Skin epidermis (tissue), 12 donors: ENCODE measurements around the gene NELFB.

Experiments used
- H3K27ac ChIP-seq, 21 experiments: fragments of 200-600 bp; sonication (generic) in 11 of 21; one replicate each; pipeline ENCODE4 v1.5.0; 2020; ENCODE audit warnings: mild to moderate bottlenecking in 3 of 21, inconsistent platforms in 2 of 21, moderate library complexity in 2 of 21
- H3K4me3 ChIP-seq, 7 experiments: fragments of 200-600 bp; sonication (generic) in 2 of 7; one replicate each; pipeline ENCODE4 v1.5.0; 2020; ENCODE audit warnings: inconsistent platforms in 2 of 7, mild to moderate bottlenecking in 2 of 7, moderate library complexity in 1 of 7

The NELFB gene

GRCh38 chr9:137317021-137317717, 62.0 kb downstream of the NELFB start:
- Histone ChIP-seq H3K4me3 (no peak overlapping the region), H3K27ac (peak overlapping the region in 4 of 21 experiments; percentile 24 to 77 (median 74))

DNA sequence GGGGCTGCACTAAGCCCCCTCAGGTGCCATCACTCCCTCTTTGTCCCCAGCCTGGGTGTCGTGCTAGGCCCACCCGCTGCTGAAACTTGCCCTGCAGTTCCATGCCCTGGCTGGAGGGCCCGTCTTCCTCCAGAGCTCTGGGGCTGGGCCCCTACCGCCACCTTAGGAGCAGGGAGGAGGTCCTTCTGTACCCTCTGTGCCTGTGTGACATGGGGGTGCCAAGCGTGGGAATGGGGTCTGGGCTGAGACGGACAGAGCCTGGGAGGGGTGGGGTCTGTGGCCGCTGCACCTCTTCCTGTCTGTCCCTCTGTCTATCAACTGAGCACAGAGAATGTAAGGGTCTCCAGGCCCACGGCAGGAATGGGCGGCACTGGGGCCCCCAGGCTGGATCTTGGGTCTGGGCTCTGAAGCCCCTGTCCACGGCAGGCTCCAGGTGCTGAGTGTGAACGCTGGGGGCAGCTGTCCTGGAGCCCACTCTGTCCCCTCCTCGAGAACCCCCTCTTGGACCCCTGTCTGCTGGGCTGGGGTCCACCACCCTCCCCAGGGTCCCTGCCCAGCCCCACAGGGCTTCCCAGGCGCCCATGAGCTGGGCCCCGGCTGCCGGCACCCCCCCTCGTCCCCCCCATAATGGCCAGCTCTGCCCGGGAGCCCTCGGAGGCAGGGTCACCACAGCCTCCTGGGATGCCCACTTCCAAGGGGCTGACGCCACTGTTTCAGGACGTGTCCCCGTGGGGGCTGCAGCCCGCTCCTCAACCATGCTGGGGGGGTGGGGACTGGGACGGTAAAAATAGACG, 62.8 kb downstream of the NELFB start:
- Histone ChIP-seq H3K4me3 (no peak overlapping the region), H3K27ac (peak overlapping the region in 4 of 21 experiments; percentile 21 to 77 (median 56))

- Histone ChIP-seq H3K4me3 (no peak overlapping the region), H3K27ac (peak overlapping the region in 11 of 21 experiments; percentile 16 to 77 (median 43))
Observed at GRCh38 chr9:137318602-137319001, 63.5 kb downstream of the NELFB start.

DNA sequence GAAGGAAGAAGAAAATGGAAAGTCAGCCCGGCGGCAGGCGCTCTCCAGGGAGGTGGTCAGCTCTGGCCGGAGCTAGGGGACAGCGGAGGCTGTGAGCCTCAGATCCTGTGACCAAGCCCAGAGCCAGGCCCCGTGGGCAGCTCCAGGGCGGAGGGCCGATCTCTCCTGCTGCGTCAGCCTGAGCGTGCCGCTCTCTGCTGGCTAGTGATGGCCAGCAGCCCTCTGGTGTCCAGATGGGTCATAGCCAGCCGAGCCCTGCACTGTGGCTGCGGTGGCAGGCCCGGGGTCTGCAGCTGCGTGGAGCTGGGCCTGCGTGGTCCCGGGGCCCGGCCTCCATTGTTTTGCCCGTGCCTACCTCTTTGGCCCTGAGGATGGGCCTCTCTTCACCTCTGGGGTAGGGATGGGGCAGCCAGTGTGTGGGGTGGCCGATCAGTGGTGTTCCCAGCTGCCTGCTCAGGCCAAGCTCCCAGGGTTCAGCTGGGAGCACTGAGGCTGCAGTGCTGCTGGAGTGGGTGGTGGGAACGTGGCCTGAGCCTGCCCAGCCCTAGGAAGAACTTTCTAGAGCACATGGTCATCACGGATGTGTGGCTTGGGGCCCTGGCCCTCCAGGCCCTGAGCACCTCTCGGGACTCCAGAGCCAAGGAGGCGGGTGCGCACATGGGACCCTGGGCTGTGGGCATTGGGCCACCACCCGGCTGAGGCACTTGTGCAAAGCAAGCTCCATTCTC, 64.0 kb downstream of the NELFB start:
- H3K4me3 ChIP-seq: no peak overlapping the region
- peak overlapping the region in 9 of 21 experiments; percentile 19 to 77 (median 43) for H3K27ac ChIP-seq

- peak overlapping the region in 11 of 21 experiments; percentile 20 to 77 (median 48) for H3K27ac ChIP-seq
Observed at GRCh38 chr9:137319739-137320551, 64.8 kb downstream of the NELFB start.

GRCh38 chr9:137320555-137321384, 65.6 kb downstream of the NELFB start:
- peak overlapping the region in 13 of 21 experiments; percentile 20 to 77 (median 48) for H3K27ac ChIP-seq
- H3K4me3 ChIP-seq: no peak overlapping the region

More at GRCh38 chr9:137319739-137320551, 64.8 kb downstream of the NELFB start:
- no peak overlapping the region for H3K4me3 ChIP-seq

GRCh38 chr9:137321726-137322361, 66.7 kb downstream of the NELFB start:
- H3K4me3 ChIP-seq: no peak overlapping the region
- peak overlapping the region in 1 of 21 experiments; percentile 77 for H3K27ac ChIP-seq
